Right lobe of liver (tissue), 6 donors: ENCODE measurements around the gene ME1. TPM values are rescaled to one million over a fixed set of nuclear protein-coding genes. Genes with fewer than 3 reads are reported as not detected.
A peak's percentile ranks its signal among the peaks of the same experiment; 100 is the strongest.

Source experiments
- ATAC-seq, 4 donors: fragments of 200-7000 bp; cut with Tn5 transposase; one replicate each; pipeline ENCODE4 v1.9.1; 2020; ENCODE audit warnings: mild to moderate bottlenecking in 4 of 4, moderate library complexity in 4 of 4
- DNase-seq, 3 donors: peaks; one replicate each; pipeline ENCODE4 v3.0.0-alpha.2; 2020
- H3K27ac ChIP-seq, 3 donors: fragments of 200-600 bp; one replicate each; pipeline ENCODE4 v1.8.0; 2022
- H3K27me3 ChIP-seq, 2 donors: fragments of 200-600 bp; one replicate each; pipeline ENCODE4 v1.8.0; 2022
- H3K36me3 ChIP-seq, 4 donors: fragments of 200-600 bp; sonication (generic) in 1 of 4; one replicate each; pipeline versions ENCODE4 v1.5.1 to v1.8.0; 2017 to 2022; ENCODE audit warnings: control low read depth in 1 of 4
- H3K4me1 ChIP-seq, 4 donors: fragments of 200-600 bp; sonication (generic) in 1 of 4; one replicate each; pipeline versions ENCODE4 v1.5.1 to v1.8.0; 2017 to 2022; ENCODE audit warnings: control low read depth in 1 of 4
- H3K4me3 ChIP-seq, 3 donors: fragments of 200-600 bp; one replicate each; pipeline ENCODE4 v1.8.0; 2022
- H3K9me3 ChIP-seq, 4 donors: fragments of 200-600 bp; sonication (generic) in 1 of 4; one replicate each; pipeline versions ENCODE4 v1.5.1 to v1.8.0; 2017 to 2022; ENCODE audit warnings: control low read depth in 1 of 4
- POLR2A ChIP-seq: fragments of 450-650 bp; IDR thresholded peaks from one replicate; pipeline ENCODE4 v1.6.1; 2017; ENCODE audit warnings: antibody characterized with exemption, mild to moderate bottlenecking
- WGBS: methylation state at CpG from one replicate; pipeline ENCODE4 v1.1.6; 2018; ENCODE audit warnings: low coverage, low lambda C conversion rate; ENCODE audit not compliant: insufficient coverage; ENCODE audit errors: missing lambda C conversion rate; 5-methylcytosine and 5-hydroxymethylcytosine counted together
- intact Hi-C, 2 donors: fragments of 100-400 bp; cut with DNase I; formaldehyde crosslinking; loops; one replicate each; pipeline versions ENCODE4 v1.11.2 to v1.14.1; 2022
- total RNA-seq, 6 experiments: library from RNA; depleted of rRNA in 2 of 6; stranded (reverse); fragments of >200 nt in 2 of 6; fragmentation: NEBNext Ultra II Directional in 3 of 6; extraction: Animal tissue kit (Norgen Biotek cat#: 25700) in 3 of 6; gene quantifications; one replicate each; pipeline versions ENCODE4 v1.1.0 to v1.2.4, GENCODE V29; 2016 to 2023
- TF ChIP-seq, protein P1 (sequence below), 4 donors: fragments of 200-600 bp in 3 of 4; fragments of 450-650 bp in 1 of 4; IDR thresholded peaks; one replicate each; pipeline versions ENCODE4 v1.5.1 to v1.8.0; 2016 to 2022; ENCODE audit warnings: antibody characterized with exemption in 4 of 4, mild to moderate bottlenecking in 2 of 4
- donor health status: DM: no; HTN: yes; CAD: no.
- donor health status: DM: no; HTN: no; CAD: no.
- donor health status: DM: no; HTN: no; CAD: no.
- donor health status: DM: no; HTN: yes; CAD: no.
- donor health status: DM: no; HTN: yes; CAD: no.

Gene ME1
- total RNA-seq, 6 experiments from 2014 or later = 10.1 to 18.2 (median 13.3) TPM

DNA sequence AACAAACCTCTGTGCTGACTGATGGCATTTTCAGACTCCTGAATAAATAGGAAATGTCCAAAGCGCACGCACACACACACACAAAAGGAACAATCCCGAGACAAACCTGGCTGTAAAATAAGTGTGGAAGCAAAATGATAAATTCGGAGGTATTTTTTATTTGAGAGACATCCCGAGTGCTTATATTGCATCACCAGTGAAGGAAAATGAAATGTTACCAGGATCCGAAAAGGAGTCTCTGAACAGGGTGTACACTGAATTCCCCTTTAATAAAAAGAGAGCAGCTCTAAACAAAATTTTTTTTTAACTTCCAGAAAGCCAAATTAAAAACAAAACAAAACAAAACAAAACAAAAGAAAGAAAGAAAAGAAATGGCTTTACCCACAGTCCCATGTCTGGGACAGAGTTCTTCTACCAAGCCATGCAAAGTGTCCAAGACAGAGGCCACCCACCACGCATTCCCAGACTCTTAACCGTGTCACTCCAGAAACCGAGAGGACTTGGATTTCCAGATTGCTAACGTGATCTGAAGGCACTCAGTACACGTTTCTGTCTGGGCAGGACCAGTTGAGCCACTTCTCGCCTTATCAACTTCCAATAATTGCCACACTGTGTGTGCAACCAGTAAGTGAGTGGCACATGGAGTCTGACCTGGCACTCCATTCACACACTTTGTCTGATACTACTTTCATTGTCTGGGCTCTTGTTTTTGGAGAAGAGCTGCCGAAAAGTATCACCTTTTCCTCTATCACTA is 817 bp downstream of the ME1 start:
- H3K4me1 ChIP-seq = peaks cover 0 to 16% (median 2%) of the 10 kb centered on the region in 4 donors
- H3K27me3 ChIP-seq = no peaks in the 10 kb centered on the region
- TF ChIP-seq POLR2A = no peak
- TF ChIP-seq, protein P1, sequence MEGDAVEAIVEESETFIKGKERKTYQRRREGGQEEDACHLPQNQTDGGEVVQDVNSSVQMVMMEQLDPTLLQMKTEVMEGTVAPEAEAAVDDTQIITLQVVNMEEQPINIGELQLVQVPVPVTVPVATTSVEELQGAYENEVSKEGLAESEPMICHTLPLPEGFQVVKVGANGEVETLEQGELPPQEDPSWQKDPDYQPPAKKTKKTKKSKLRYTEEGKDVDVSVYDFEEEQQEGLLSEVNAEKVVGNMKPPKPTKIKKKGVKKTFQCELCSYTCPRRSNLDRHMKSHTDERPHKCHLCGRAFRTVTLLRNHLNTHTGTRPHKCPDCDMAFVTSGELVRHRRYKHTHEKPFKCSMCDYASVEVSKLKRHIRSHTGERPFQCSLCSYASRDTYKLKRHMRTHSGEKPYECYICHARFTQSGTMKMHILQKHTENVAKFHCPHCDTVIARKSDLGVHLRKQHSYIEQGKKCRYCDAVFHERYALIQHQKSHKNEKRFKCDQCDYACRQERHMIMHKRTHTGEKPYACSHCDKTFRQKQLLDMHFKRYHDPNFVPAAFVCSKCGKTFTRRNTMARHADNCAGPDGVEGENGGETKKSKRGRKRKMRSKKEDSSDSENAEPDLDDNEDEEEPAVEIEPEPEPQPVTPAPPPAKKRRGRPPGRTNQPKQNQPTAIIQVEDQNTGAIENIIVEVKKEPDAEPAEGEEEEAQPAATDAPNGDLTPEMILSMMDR (IDR thresholded peaks at IDR 0.05) = no peak
- no peaks in the 10 kb centered on the region for H3K9me3 ChIP-seq
- DNase-seq (no peak), ATAC-seq (peak; percentile 13 to 36 (median 34))
- H3K27ac ChIP-seq = peak overlapping the region; percentile 49 to 73 (median 60)
- no peaks in the 10 kb centered on the region for H3K36me3 ChIP-seq
- H3K4me3 ChIP-seq = peak overlapping the region; percentile 72 to 76 (median 75)
- intact Hi-C loops = no loop called here
- 26% methylated on average over 13 of the region's 13 CpGs for WGBS

DNA sequence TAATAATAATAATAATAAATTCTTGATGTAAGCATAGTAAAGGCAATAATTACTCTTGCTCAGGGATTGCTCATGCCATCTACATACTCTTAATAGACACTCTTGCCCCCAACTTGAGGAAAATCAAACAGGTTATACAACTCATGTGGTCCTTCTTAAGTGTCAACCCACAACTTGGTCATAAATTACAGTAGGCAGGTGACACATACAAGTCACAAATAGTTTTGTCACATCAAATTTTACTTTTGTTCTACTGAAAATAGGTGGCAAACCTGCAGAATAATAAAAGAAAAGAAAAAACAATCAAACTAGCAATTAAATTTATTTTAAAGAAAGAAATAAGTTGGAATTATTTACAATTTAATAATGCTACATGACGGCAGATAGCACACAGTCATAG is 1.6 kb downstream of the ME1 start:
- WGBS = 50% methylated on average over 1 of the region's 1 CpG
- no peak overlapping the region for H3K27ac ChIP-seq
- no peaks in the 10 kb centered on the region for H3K9me3 ChIP-seq
- H3K4me3 ChIP-seq = no peak overlapping the region
- intact Hi-C loops = no loop called here
- TF ChIP-seq, protein P1 (IDR thresholded peaks at IDR 0.05) = no peak
- no peak for TF ChIP-seq POLR2A
- ATAC-seq (no peak), DNase-seq (no peak)
- H3K36me3 ChIP-seq = no peaks in the 10 kb centered on the region
- H3K27me3 ChIP-seq = no peaks in the 10 kb centered on the region
- peaks cover 0 to 10% (median 2%) of the 10 kb centered on the region in 4 donors for H3K4me1 ChIP-seq

DNA sequence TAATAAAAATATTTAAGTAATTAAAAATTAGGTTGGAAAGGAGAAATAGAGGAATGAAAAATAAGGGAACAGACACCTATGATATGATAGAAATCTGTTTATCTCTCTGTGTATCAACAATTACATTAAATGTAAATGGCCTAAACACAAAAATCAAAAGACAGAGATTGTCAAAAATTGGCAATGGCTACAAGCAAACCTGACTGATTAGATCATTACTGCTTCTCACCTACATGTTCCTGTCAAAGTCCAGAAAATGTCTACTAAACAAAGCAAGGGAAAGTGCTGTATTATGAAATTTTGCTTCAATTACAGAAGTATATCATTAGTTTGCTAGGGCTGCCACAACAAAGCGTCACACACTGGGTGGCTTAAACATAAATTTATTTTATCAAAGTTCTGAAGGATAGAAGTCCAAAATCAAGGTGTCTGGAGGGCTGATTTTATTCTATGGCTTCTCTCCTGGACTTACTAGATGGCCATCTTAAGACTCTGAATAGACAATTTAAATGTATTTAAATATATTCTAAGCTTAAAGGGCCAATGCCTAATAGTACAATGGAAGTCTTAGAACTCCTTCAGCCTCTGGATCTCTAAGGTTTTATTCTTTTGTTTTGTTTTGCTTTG is 6.3 kb downstream of the ME1 start:
- intact Hi-C loops = no loop called here
- 94% methylated on average over 1 of the region's 1 CpG for WGBS

DNA sequence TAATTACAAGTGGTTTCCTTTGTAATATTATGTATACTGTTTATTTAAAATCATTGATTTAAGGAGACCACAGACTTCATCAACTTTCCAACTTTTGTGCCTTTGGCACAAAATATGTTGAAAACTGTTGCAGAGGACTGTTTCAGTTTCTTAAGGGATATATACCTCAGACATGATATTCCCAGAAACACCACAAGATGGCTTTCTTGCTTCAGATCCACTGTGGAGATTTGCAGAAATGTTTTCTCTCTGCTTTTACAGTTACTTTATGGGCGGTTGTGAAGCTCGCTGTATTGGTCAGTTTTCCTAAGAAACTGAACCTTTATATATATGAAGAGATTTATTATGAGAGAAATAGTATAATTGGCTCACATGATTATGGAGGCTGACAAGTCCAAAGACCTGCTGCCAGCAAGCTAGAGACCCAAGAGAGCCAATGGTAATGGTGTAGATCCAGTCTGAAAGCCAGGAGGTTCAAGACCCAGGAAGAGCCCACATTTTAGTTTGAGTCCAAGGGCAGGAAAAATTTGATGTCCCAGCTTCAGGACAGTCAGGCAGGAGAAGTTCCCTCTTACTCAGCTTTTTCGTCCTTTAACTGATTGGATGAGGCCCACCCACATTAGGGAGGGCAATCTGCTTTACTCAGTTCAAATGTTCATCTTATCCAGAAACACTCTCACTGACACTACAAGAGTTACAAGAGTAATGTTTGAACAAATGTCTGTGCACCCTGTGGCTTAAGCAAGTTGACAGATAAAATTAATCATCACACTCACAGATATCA is 12.8 kb downstream of the ME1 start:
- DNase-seq (no peak), ATAC-seq (peak; percentile 86 to 93 (median 89))
- Histone ChIP-seq H3K27me3 (no peaks in the 10 kb centered on the region), H3K27ac (no peak overlapping the region), H3K4me1 (no peaks in the 10 kb centered on the region), H3K4me3 (no peak overlapping the region), H3K9me3 (no peaks in the 10 kb centered on the region), H3K36me3 (no peaks in the 10 kb centered on the region)
- WGBS = 38% methylated on average over 3 of the region's 3 CpGs
- no peak for TF ChIP-seq POLR2A
- TF ChIP-seq, protein P1 (IDR thresholded peaks at IDR 0.05) = peak; percentile 59 to 82 (median 66)
- intact Hi-C loops = loop anchor here (5.0 kb wide), 1 partner anchor 94 kb away; the partner anchor contains the start of gene PRSS35 (in 2 of the 2)

More for the DNA sequence above, 6.3 kb downstream of the ME1 start:
- Histone ChIP-seq H3K27ac (no peak overlapping the region), H3K9me3 (no peaks in the 10 kb centered on the region), H3K36me3 (no peaks in the 10 kb centered on the region), H3K4me3 (no peak overlapping the region), H3K4me1 (peaks cover 0 to 1% (median 0%) of the 10 kb centered on the region in 4 donors), H3K27me3 (no peaks in the 10 kb centered on the region)
- ATAC-seq = no peak
- no peak for DNase-seq
- no peak for TF ChIP-seq POLR2A
- TF ChIP-seq, protein P1 (IDR thresholded peaks at IDR 0.05) = no peak
